GM12801 (cell line): ENCODE measurements around the gene C1orf116.

ENCODE experiments used
- CTCF ChIP-seq: IDR thresholded peaks from one replicate; pipeline ENCODE4 v1.5.1; 2011; ENCODE audit warnings: control low read depth; ENCODE audit not compliant: insufficient read length; ENCODE audit errors: extremely low read depth

C1orf116 gene

GRCh38 chr1:207076181-207076955, 43.8 kb upstream of the C1orf116 start:
- TF ChIP-seq CTCF = no peak

- TF ChIP-seq CTCF = no peak
Observed at GRCh38 chr1:207073906-207074820, 41.6 kb upstream of the C1orf116 start.

GRCh38 chr1:207072233-207072632, 39.7 kb upstream of the C1orf116 start:
- no peak for TF ChIP-seq CTCF

GRCh38 chr1:207071426-207071825, 38.9 kb upstream of the C1orf116 start:
- no peak for TF ChIP-seq CTCF

GRCh38 chr1:207070811-207071210, 38.3 kb upstream of the C1orf116 start:
- TF ChIP-seq CTCF = no peak

GRCh38 chr1:207069858-207070506, 37.4 kb upstream of the C1orf116 start:
- TF ChIP-seq CTCF = no peak

GRCh38 chr1:207069061-207069460, 36.5 kb upstream of the C1orf116 start:
- TF ChIP-seq CTCF = no peak
